ENCODE data around the gene EPHA10.
"Not testable (repeated sequence)": the region's sequence is repeated elsewhere in the genome, so short reads cannot be mapped to it uniquely, and the experiment has no call there.

The EPHA10 gene

DNA sequence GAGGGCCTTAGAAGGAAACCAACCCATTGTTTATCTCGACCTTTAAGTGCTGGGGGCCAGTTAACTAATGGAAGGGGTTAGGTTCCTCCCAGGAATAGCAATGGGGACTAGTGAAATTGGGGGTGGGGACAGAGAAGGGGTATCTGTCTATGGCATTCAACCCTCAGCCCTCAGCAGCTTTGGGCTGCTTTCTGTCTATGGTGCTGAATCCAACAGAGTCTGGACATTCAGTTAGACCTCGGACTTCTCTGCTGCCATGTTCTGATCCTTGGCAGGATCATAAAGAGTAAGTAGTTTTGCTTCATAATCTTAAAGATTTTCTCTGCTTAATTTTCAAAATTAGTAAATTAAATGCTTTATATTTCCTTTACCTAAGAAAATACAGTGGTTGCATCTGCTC lies 2.6 kb upstream of the EPHA10 start:
- no peak for DNase-seq

DNA sequence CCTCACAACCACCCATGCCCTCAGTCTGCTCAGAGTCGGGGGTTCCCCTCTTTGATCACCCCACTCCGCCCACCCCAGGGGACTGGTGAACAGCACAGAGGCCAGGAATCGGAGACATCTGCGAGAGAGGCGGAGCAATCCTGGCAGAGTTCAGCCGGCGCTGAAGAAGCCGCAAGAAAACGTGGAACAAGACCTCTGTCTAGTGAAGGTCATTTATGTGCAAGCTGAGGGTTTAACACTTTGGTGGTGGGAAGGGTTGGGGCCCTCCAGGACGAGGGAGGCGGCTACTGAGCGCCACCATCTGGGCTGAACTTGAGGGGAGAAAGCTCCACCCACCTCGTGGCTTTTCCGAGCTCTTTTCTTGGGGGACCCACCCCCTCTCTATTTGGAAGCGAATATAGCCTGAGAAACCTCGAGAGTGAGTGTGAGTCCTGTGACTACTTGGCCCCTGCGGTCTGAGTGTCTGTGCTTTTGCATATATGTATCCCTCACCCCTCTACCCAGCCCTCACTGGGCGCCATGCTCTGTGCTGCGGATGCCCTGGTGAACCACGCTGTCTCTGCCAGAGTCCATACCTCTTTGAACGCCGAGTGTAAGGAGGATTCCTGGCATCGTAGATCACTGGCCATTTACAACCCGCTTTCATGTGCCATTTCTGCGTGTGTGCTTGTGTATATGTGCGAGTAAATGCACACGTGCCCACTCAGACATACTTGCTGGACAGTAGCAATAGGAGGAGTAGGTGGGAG lies 1.2 kb upstream of the EPHA10 start:
- DNase-seq: no peak

DNA sequence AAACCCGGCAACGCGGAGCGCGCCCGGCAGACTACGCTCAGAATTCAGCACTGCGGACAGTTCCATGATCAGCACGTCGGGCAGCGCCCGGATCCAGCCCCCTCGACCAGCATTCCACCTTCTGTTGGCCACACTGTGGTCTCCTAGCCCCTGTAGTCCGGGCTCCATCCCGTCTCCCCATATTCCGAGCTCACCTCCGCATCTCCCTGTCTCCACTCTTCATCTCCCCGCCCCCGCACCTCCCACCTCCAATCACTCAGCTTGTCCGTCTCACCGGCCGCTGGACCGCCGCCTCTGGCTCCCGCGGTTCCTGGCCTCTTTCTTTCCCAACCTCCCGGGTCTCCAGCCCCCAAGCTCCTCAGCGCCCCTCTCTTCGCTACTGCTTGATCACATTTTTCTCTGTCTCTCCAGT lies 500 bp downstream of the EPHA10 start:
- DNase-seq: peak; percentile 41 to 51

DNA sequence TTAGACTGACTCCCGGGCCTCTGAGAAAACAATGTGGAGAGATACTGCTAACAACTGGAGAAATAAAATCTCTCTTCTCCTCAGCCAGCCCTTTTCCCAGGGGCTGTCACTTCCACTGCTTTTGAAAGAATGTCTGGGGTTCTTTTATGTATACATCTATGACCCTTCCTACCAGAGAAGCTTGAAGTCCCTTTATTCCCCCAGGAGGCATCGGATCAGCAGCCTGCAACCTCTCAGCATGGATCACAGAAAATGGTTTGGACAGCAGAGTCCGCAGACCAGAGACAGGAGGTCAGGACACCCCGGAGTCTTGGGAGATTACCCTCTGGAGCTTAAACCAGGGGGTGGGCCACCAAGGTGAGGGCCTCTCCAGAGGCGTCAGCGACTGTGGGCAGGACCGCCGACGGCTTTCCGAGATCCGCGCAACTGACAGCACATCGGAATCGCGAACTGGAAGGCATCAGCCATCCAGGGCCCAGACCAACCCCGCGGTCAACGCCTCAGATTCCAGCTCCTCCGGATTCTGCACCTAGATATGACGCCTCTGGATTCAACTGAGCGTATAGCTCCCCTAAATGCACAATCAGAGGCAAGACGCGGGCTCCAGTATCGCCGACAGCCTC lies 1.0 kb downstream of the EPHA10 start:
- no peak for DNase-seq

DNA sequence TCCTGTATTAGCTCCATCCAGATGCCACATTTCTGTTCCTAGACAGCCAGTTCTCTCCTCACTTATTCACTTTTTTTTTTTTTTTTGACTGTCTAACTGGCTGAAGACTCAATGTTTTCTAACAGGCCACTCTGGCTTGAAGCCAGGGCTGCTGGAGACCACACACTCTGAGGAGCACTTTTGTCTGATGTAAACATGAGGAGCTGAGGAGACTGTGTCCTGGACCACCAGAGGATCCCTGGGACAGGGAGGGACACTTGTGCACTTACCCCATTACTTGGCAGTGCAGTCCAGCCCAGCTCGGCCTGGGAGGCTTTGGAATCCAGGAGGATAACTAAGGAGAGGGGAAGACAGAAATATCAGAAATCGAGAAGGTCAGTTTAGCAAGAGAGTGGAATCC lies 2.4 kb downstream of the EPHA10 start:
- no peak for DNase-seq

DNA sequence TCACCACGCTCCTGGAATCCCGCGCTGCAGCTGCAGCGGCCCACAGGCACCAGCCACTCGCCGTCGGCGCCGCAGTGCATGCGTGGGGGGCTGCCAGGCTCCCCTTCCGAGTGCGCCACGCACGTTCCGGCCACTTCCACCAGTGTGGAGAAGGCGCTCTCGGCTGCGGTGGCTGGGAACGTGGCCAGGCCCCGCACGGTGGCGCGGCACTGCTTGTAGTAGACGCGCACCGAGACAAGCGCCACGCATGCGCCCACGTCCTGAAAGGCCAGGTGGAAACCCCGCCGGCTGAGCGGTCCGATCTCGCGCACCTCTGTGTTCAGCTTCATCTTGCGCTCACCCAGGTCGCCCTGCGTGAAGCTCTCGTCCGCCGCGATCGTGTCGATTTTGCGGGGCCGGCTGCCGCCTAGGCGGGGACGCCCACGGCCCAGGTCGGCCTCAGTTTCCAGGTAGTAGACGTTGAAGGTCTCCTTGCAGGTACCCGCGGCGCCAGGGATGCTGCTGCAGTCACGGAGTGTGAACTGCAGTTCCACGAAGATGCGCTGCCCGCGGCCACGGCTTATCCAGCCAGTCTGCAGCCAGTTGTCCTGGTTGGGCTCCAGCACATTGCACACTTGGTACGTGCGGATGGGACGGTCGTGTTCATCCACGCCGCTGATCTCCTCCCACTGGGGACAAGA lies 3.4 kb downstream of the EPHA10 start:
- DNase-seq: no peak

DNA sequence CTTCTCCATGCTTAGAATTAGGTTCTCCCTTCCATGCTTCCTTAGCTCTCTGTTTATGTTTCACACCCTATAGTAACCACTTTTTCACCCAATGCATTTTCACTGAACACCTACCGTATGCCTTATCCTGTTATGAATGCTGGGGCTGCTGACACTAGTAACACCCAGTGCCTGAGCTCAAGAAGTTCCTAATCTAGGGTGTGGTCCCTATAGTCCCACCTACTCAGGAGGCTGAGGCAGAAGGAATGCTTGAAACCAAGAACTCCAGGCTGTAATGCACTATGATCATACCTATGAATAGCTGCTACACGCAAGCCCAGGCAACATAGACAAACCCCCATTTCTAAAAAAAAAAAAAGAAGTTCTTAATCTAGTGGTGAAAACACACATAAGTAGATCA lies 5.5 kb downstream of the EPHA10 start:
- no peak for DNase-seq

DNA sequence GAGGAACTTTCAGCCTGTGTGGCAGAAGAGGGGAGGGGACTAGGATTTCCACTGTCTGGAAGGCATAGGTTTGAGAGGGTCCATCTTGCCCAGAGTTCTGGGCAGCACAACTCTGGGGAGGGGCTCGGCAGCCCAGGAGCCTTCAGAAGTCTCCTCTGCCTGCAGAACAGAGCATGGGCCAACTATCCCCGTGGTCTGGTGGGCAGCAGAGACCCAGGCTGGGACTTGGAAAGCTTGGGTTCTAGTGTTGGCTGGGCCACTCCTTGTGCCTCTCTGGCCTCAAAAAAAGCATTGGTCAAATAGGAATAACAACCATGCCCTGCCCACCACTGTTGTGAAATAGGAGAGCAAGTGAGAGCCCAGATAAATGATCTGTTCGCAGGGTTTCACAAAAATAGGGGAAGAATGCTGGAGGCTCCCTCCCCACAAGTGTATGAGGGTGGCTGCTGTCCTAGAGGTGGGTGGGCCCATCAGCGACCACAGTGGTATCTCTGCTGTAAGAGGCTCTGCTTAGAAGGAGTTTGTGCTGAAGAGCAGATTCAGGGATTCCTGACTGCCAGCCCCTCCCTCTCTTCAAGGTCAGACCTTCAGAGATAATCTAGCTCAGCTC lies 8.9 kb downstream of the EPHA10 start:
- no peak for DNase-seq

DNA sequence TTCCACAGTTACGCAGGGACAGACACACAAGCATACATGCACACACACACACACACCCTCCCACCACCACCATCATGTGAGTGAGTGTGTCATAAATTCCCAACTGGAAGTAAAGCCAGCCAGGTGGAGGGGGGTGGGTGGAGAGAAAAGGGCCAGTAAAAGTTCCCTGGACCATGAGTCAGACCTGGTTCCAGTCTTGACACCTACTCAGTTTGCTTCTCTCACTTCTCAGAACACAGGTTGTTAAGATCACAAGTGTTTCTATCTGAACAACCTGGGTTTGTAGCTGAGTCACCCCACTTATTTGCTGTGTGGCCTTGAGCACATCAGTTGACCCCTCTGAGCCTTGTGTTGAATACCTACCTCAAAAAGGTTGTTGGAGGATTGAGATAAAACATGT lies 9.6 kb downstream of the EPHA10 start:
- no peak for DNase-seq

DNA sequence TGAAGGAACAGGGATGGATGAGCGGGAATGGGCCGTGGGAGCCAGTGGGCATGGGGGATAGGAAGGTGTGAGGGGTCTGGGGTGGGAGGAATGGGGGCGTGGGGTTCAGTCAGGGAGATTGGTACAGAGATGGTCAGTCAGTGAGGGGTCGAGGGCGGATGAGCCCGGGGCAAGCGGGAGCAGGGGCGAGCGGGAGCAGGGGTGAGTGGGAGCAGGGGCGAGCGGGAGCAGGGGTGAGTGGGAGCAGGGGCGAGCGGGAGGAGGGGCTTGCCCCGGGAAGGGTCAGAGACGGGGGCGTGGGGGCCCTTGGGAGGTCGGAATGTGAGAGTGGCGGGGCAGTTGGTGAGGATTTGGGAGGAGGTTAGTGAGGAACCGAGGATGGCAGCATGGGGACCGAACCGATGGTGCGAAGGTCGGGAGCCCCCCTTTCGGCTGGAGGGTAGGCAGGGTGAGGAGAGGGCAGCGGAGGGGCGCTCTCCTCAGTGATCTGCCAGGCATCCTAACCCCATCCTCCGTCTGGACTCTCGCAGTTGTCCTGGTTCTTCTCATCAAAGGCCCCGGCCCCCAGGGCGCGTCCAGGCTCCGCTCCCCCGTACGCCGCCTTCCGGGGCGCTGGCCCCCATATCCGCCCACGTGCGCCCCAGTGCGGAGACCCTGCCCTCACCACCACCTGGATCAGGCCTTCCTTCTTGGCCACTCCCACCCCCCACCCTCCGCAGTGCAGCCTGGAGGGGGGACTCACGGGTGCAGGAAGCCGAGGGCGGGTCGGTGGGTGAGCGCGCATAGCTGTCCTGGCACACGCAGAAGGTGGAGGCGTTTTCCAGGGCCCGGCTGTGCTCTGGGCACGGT lies 11.2 kb downstream of the EPHA10 start:
- no peak for DNase-seq

DNA sequence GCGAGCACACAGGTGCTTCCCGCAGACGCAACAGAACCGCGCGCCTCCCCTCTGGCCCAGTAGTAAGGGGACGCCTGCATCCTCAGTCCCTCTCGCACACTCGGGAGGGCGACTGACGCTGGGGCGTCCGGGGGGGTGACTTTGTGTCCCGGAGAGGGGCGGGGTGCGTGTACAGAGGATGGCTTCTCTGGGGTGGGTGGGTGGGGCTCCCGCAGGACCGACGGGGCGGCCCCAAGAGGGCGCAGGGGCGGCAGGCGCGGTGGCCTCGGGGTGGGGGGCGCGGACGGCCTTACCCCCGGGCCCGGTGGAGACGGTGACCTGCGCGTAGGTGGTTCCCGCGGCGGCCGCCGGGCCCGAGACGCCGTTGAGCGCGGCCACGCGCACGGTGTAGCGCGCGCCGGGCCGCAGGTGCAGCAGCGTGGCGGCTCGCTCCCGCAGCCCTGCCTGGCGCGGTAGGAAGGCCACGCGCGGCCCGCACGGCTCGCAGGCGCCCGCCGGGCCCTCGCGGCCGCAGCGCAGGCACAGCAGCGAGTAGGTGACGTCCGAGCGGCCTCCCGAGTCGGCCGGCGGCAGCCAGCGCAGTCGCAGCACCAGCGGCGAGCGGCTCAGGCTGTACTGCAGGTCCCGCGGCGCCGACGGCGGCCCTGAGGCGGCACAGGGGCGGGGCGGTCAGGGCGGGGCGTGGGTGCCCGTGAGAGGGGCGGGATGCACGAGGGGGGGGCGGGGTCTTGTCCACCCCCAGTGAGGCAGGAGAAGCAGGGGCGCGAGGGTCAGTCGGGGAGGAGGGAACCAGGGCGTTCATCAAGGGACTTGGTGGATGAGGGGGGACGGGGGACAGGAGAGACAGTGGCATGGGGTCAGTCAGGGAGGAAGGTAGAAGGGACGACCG lies 12.1 kb downstream of the EPHA10 start:
- DNase-seq: no peak

DNA sequence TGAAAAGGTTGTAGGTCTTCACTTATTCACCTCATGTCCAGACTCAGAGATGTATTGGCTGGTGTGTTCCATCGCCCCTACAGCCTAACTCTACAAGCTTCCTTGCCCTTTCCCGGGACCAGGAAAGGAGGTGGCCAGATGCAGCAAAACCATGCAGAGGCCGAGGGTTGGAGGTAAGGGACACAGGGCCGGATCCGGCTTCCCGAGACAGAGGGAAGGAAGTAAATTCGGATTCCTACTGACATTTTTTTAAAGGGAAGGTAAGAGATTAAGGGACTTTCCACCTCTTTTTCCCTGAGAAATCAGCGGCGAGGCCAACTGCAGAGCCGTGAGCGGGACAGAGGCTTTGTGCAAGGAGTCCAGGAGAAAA lies 12.7 kb downstream of the EPHA10 start:
- DNase-seq: no peak

DNA sequence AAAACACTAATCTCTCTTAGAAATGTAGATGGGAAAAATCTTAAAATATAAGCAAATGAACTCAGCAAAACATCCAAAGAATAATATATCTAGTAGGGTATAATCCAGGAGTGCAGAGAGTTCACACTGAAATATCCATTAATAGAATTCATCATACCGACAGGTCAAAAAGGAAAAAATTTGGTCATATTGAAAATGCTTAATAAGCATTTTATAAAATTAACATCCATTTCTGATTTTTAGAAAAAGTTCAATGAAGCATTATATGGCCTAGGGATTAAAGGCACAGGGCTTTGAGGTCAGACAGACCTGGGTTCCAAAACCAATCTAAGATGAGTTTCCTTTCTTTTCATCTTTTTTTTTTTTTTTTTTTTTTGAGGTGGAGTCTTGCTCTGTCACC lies 16.4 kb downstream of the EPHA10 start:
- DNase-seq: no peak

DNA sequence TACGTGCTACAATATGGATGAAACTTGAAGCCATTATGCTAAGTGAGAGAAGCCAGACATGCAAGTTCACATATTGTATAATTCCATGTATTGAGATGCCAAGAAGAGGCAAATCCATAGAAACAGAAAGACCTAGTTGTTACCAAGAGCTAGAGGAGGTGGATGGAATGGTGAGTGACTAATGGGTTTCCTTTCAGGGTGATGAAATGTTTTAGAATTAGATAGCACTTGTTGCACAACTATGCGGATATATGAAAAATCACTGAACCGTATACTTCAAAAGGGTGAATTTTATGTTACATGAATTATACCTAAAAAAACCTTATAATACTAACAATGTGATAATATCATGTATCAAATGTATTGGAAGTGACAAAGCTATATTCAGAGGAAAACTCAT lies 18.1 kb downstream of the EPHA10 start:
- no peak for DNase-seq

DNA sequence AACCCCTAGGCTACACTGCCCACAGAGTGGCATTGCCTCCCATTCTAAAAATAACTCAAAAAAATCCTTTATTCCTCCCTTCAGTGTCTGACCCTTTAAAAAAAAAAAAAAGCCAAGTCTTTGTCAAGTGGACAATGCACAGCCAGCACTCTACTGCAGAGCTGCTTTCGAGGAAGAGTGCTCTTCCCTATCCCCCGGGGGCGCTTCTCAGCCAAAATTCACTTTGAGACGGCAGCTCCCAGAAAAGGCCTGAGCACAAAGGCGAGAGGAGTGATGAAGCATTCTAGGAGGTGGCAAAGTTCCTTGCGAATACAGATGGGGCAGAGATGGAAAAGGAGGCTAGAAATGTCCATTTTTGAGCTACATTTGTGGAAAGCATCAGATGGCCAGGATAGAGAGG lies 23.3 kb downstream of the EPHA10 start:
- DNase-seq: no peak

DNA sequence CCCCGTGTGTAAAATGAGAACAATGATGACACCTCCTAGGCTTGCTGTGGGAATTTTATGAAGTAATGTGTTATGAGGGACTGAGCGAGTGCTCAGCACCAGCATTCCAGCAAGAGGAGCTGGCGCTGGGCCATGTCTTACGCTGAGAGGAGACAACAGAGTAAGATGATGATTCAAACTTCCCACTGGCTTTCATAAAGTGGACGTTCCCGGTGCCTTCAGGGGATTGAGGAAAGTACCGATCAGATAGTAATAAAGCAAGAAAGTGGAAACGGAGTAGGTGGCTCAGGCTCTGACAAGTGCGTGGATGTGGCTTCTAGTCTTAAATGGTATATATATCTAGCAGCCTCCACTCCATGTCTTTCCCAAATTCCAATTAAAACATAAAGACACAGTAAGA lies 23.8 kb downstream of the EPHA10 start:
- DNase-seq: no peak

DNA sequence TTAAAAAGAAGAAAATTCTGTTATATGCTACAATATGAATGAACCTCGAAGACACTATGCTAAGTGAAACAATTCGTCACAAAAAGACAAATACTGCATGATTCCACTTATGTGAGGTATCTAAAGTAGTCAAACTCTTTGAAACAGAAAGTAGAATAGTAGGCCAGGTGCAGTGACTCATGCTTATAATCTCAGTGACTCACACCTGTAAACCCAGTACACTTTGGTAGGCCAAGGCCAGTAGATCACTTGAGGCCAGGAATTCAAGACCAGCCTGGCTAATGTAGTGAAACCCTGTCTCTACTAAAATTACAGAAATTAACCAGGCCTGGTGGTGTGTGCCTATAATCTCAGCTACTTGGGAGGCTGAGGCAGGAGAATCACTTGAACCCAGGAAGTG lies 25.7 kb downstream of the EPHA10 start:
- no peak for DNase-seq

DNA sequence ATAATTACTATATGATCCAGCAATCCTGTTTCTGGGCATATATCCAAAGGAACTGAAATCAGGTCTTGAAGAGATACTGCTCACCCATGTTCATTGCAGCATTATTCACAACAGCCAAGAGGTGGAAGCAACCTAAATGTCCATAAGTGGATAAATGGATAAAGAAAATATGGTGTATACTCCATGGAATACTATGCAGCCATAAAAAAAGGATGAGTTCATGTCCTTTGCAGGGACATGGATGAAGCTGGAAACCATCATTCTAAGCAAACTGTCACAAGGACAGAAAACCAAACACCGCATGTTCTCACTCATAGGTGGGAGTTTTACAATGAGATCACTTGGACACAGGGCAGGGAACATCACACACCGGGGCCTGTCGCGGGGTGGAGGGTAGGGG lies 26.3 kb downstream of the EPHA10 start:
- DNase-seq: not testable (repeated sequence)

DNA sequence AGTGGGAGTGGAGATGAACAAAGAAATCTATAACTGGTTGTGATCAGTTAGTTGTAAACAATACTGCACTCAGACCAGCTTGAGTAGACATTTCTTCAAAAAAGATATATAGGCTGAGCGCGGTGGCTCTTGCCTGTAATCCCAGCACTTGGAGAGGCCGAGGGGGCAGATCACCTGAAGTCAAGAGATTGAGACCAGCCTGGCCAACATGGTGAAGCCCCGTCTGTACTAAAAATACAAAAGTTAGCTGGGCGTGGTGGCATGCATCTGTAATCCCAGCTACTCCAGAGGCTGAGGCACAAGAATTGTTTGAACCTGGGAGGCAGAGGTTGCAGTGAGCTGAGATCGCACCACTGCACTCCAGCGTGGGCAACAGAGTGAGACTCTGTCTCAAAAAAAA lies 26.9 kb downstream of the EPHA10 start:
- not testable (repeated sequence) for DNase-seq

DNA sequence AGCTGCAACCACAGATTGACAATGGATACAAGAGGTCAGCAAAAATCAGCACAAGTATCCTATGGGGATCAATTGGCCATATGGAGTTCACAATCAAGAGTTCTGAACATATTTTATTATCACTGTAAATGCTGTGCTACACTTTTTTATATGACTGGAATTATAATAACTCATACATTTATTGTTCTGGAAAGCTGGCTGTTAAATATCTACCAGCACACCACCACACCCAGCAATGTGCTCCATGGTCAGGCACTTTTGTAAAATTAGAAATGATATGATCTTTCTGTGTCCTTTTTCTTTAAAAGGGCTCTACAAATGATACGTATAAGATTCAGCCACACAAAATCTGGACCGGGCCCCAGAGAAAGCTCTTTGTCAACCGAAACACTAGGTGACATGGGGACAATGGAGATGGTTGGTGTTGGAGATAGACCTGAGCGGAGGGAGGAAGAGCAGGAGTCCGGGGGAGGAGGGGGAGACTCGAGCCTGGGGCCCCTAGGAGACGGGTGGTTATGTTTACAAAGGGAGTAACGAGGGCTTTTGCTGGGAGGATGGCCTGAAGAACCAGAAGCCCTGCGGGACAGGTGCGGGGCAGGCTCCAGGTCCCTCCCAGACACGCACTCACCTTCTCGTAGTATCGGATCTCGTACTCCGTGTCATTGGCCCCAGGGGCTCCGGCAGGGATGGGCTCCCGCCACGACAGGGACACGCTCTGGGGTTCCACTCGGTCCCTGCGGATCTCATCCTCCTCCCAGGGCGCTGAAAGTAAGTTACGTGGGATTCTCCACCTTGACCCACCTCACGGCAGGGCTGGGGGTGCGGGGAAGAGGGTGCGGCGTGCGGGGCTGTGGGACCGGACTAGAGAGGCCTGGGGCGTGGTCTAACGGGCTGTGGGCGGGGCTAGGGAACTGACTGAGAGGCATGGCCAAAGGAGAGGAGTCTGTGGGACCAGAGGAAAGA lies 30.0 kb downstream of the EPHA10 start:
- DNase-seq: no peak

Data from Kasumi-1 (cell line).